Ovary (tissue), 3 donors: ENCODE data around the gene PRSS35.
"Not testable (repeated sequence)": the region's sequence is repeated elsewhere in the genome, so short reads cannot be mapped to it uniquely, and the experiment has no call there.

Source experiments
- CTCF ChIP-seq, 3 donors: fragments of 450-650 bp in 2 of 3; fragments of 200-600 bp in 1 of 3; IDR thresholded peaks; one replicate each; pipeline versions ENCODE4 v1.5.1 to v1.8.0; 2016 to 2022; ENCODE audit warnings: antibody characterized with exemption in 3 of 3, mild to moderate bottlenecking in 1 of 3
- EP300 ChIP-seq: sonication (generic); formaldehyde crosslinking; IDR thresholded peaks from one replicate; pipeline ENCODE4 v1.6.1; 2017; ENCODE audit warnings: antibody characterized with exemption
- POLR2A ChIP-seq: fragments of 450-650 bp; IDR thresholded peaks from one replicate; pipeline ENCODE4 v1.6.1; 2017; ENCODE audit warnings: antibody characterized with exemption, mild to moderate bottlenecking, moderate library complexity
- donor health status: DM: no; HTN: no; CAD: no.

GRCh38 chr6:83550482-83550881 is 38.1 kb downstream of the PRSS35 start:
- TF ChIP-seq CTCF (IDR thresholded peaks at IDR 0.05); POLR2A; EP300: not testable (repeated sequence)
